Cardiac muscle cell (in vitro differentiated cells and primary cell): Measurements from ENCODE around the gene ZNF672. TPM values are rescaled to one million over a fixed set of nuclear protein-coding genes. Genes with fewer than 3 reads are reported as not detected.

ENCODE experiments used
- DNase-seq, 2 donors: peaks; one replicate each; pipeline versions ENCODE4 v3.0.0 to v3.0.0-alpha.2; 2010 to 2017; ENCODE audit warnings: low read depth in 1 of 2, low spot score in 1 of 2
- H3K27ac ChIP-seq: fragments of 200-600 bp; sonication (generic); 2 replicates; pipeline ENCODE4 v1.5.1; 2016
- H3K27me3 ChIP-seq: fragments of 200-600 bp; sonication (generic); 2 replicates; pipeline ENCODE4 v1.6.0; 2016; ENCODE audit warnings: control low read depth
- H3K36me3 ChIP-seq: fragments of 200-600 bp; sonication (generic); 2 replicates; pipeline ENCODE4 v1.5.1; 2016; ENCODE audit warnings: control low read depth
- H3K4me1 ChIP-seq: fragments of 200-600 bp; sonication (generic); 2 replicates; pipeline ENCODE4 v1.8.1; 2017; ENCODE audit warnings: low read depth, mild to moderate bottlenecking, mixed run types
- H3K4me3 ChIP-seq: fragments of 200-600 bp; sonication (generic); 2 replicates; pipeline ENCODE4 v1.5.1; 2016; ENCODE audit warnings: mild to moderate bottlenecking
- H3K9me3 ChIP-seq: fragments of 200-600 bp; sonication (generic); 2 replicates; pipeline ENCODE4 v1.5.1; 2017; ENCODE audit warnings: low read depth, mild to moderate bottlenecking, control low read depth
- CTCF ChIP-seq: IDR thresholded peaks from 2 replicates; pipeline ENCODE4 v1.5.1; 2012; ENCODE audit warnings: low read depth, mild to moderate bottlenecking, low read length
- polyA plus RNA-seq: library from polyadenylated mRNA; unstranded; fragments of >200 nt; fragmentation: Nextera tagmentation; extraction: Ambion mirVana; gene quantifications from 2 replicates; pipeline ENCODE4 v1.2.1, GENCODE V29; 2016
- total RNA-seq: library from RNA; depleted of rRNA; stranded (reverse); fragments of >200 nt; gene quantifications from 2 replicates; pipeline ENCODE4 v1.2.3, GENCODE V29; 2016

ZNF672 gene
- total and polyA plus RNA-seq, 2 experiments from 2014 or later = 59.2 to 66.3 TPM

- Histone ChIP-seq H3K9me3 (no peaks in the 10 kb centered on the region), H3K4me1 (peaks cover 8% of the 10 kb centered on the region), H3K4me3 (no peak overlapping the region), H3K27me3 (no peaks in the 10 kb centered on the region), H3K36me3 (peaks cover 9% of the 10 kb centered on the region), H3K27ac (no peak overlapping the region)
- DNase-seq = no peak
- TF ChIP-seq CTCF = no peak
Measured at GRCh38 chr1:248840946-248841345, 2.9 kb downstream of the ZNF672 start.

DNA sequence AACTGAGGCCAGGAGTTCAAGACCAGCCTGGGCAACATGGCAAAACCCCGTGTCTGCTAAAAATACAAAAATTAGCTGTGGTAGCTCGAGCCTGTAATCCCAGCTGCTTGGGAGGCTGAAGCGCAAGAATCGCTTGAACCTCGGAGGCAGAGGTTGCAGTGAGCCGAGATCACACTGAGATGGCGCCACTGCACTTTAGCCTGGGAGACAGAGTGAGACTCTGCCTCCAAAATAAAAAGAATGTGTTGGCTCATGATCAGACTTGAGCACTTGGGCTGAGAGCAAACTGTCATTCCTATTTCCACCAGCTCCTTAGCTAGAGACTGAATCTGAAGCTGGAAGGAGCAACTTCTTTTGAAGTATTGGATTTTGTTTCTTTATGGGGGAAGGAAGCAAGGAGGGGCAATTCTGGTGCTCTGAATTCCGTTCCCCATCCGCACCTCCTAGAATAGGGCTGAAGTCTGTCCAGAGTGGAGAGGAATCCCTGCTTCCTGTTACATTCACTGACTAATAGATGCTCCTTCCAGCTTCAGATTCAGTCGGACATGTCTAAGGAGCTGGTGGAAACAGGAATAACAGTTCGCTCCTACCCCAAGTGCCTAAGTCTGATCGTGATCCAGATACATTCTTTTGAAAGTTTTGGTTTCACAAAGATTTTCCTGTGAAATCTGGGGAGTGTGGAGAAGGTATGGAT, 3.8 kb downstream of the ZNF672 start:
- Histone ChIP-seq H3K27ac (peak overlapping the region; percentile 58), H3K36me3 (peaks cover 16% of the 10 kb centered on the region), H3K4me3 (no peak overlapping the region), H3K9me3 (no peaks in the 10 kb centered on the region), H3K4me1 (peaks cover 8% of the 10 kb centered on the region), H3K27me3 (no peaks in the 10 kb centered on the region)
- peak; percentile 72 to 81 for DNase-seq
- peak; percentile 72 for TF ChIP-seq CTCF

DNA sequence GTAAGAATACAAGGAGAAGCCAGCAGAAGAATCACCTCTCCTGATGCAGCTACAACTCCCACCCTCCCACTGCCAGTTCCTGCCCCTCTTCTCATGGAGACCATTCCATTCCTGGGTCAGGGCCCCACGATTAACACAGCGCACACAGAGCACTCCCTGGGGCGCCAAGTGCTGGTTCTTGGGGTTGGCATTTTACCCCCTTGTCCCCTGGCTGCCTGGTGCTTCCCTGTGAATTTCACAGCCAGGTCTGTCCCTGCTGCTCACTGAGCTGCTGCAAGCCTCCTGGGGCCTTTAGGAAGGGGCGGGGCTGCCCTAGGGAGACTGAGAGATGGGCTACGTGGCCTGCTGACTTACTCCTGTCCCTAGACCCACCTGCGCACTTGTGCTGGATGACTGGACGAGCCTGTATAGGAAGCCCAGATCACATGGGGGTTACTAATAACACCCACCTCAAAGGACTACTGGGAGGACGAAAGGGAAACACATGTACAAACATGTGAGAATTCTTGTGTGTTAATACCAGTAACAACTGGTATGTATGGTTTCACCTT, 4.8 kb downstream of the ZNF672 start:
- Histone ChIP-seq H3K4me1 (peaks cover 8% of the 10 kb centered on the region), H3K9me3 (no peaks in the 10 kb centered on the region), H3K27me3 (no peaks in the 10 kb centered on the region), H3K27ac (no peak overlapping the region), H3K4me3 (no peak overlapping the region), H3K36me3 (peaks cover 22% of the 10 kb centered on the region)
- DNase-seq = no peak
- TF ChIP-seq CTCF = no peak

GRCh38 chr1:248843687-248844086, 5.7 kb downstream of the ZNF672 start:
- no peak for TF ChIP-seq CTCF
- H3K4me3 ChIP-seq = no peak overlapping the region
- H3K4me1 ChIP-seq = peaks cover 8% of the 10 kb centered on the region
- H3K27me3 ChIP-seq = no peaks in the 10 kb centered on the region
- H3K27ac ChIP-seq = no peak overlapping the region
- H3K36me3 ChIP-seq = peaks cover 27% of the 10 kb centered on the region
- DNase-seq = no peak
- H3K9me3 ChIP-seq = no peaks in the 10 kb centered on the region

DNA sequence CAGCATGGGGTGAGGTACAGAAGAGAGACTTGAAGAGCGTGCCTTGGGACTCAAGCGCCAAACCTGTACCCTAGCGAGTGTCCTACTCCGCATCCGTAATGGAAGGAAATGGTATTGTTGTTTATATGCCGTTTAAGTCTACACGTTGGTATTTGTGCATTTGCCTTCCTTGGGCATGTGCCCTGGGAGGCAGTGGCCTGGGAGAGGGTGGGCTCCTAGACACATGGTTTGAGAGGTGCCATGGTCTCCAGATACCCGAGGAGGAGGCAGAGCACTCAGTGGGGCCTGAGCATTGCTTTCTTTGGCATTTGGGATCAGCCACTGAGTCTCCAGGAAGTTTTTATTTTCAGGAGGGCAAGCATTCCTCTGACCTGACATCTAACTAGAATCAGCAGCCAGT, 6.5 kb downstream of the ZNF672 start:
- no peak overlapping the region for H3K27ac ChIP-seq
- peaks cover 33% of the 10 kb centered on the region for H3K36me3 ChIP-seq
- H3K4me1 ChIP-seq = peaks cover 4% of the 10 kb centered on the region
- H3K4me3 ChIP-seq = no peak overlapping the region
- TF ChIP-seq CTCF = no peak
- DNase-seq = no peak
- H3K9me3 ChIP-seq = no peaks in the 10 kb centered on the region
- no peaks in the 10 kb centered on the region for H3K27me3 ChIP-seq
